Endometrial microvascular endothelial cells (primary cell): ENCODE measurements around the gene MBL2. TPM values are rescaled to one million over a fixed set of nuclear protein-coding genes. Genes with fewer than 3 reads are reported as not detected.

Experiments used
- in situ Hi-C: cut with HindIII; loops from 2 replicates; pipeline ENCODE4 v1.10.0; 2017; ENCODE audit warnings: low sequenced_read_pairs, low pct_unique_long_range_greater_than_20kb; ENCODE audit errors: inconsistent ontology term
- total RNA-seq: library from RNA; depleted of rRNA; stranded (reverse); fragments of >200 nt; gene quantifications from one replicate; pipeline ENCODE4 v1.2.3, GENCODE V29; 2015; ENCODE audit errors: inconsistent ontology term

MBL2 gene
- total RNA-seq, 1 donor from 2014 or later, result not detected

DNA sequence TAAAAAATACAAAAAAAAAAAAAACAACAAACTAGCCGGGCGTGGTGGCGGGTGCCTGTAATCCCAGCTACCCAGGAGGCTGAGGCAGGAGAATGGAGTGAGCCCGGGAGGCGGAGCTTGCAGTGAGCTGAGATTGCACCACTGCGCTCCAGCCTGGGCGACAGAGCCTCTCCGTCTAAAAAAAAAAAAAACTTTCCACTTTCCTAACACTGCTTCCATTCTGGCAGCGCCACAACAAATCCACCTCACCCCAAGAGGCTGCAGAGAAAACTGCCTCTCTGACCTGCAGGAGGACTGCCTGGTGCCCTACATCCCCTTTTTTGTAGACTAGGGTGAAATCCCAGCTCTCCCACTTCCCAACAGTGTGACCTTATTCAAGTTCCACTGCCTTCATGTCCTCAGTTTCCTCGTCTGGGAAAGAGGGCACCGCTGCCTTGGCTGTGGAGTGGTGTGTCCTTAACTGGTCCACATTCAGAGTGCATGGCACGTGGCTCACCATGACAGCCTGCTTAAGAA, 2.6 kb upstream of the MBL2 start:
- in situ Hi-C loops, result no loop called here

DNA sequence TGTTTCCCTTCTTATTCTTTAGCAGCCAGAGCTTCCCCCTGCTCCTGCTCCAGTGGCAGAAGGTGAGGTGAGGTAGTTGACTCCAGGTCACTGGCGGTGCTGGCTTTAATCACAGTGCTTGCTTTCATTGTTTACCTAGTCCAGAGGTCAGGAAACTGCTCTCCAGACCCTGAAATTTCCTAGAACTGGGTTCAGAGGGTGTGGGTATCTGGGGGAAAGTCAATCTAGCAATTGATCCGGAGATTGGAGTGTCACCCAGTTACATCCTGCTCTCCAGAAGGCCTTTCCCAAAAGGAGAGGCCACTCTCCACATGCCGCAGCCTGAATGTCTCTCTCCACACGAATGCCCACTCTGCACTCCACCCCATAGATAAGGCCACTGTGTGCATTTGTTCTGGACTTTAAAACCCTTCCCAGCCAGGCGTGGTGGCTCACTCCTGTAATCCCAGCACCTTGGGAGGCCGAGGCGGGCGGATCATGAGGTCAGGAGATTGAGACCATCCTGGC, 2.1 kb upstream of the MBL2 start:
- in situ Hi-C loops, result no loop called here

DNA sequence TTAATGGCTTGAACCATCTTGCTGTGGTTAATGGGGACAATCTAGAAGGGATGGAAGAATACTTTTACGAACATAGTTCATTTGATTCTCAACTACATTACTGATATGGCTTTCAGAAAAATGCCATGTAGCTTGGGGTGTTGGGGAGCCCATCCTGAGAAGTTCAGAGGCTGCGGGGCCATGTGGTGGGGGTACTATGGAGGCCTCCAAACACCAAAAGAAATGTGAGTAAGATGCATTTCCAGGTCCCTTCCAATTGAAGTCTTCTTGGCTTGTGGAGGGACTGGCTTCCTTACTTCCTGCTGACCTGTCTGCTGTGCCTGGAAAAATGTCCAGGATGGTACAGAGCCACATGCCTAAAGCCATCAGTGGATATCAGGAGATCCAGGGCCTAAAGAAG, 1.6 kb upstream of the MBL2 start:
- in situ Hi-C loops, result no loop called here

DNA sequence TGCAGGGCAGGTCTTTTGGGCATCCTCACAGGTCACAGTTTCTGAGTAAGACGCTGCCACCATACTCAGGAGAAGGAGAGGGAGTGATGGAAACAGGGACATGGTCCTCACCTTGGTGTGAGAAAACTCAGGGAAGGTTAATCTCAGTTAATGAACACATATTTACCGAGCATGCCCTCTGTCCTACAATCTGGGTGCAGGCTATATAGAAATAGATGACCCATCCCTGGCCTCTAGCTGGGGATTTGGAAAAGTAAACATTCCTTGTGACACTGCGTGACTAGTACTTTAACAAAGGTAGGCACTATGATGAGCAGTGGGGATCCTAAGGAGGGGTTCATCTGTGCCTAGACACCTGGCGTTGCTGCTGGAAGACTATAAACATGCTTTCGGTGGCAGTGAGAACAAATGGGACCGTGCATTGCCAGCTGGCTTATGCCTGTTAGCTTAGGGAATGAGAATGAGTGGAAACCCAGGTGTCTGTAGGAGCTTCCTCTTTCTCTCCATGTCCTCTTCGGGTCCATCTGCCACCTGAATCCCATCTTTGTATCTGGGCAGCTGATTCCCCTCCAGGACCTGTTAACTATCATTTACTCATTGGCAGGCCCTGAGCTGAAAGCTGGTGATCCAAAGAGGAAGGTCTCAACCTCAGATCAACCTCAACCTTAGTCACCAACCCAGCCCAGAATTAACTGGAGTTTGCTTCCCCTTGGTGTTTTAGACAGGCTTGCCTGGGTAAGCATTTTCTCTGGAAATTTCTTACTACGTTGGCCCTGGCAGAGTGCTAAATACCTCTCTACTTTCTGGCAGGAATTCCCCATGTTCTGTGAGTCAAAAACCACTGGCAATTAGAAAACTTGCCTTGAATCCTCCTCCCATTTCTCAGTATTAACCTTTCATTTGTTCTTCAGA, 794 bp downstream of the MBL2 start:
- in situ Hi-C loops, result no loop called here

DNA sequence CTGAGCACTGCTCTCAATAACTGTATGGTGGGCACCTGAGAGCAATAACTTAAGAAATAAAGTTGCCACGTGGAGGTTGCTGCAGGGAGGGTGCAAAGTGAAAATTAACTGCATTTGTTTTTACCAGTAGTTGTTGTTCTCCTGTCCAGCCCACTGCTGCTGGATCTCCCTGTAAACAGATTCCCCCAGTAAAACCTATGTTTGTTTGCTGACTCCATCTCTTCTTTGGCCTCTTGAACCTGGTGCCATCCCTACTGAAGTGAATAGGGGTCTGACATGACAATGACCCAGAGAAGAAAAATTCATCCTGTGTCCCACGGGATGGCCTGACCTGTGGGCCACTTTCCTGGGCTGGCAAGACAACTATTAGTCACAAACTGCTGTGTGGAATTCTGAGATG, 1.7 kb downstream of the MBL2 start:
- in situ Hi-C loops, result no loop called here

DNA sequence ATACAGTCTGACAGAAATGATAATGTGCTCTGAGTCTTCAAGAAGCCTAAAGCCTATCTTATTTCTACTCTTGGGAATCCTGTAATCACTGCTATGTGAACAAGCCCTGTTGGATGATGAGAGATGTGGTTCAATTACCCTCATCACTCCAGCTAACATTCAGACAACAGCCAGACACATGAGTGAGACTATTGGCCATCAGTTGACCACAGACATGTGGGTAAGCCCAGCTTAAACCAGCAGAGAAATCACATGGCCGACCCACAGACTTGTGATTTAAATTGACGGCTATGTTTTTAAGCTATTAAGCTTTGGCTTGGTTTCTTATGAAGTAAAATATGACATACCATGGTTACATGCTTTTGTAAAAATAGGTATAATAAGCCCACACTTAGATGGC, 2.6 kb downstream of the MBL2 start:
- in situ Hi-C loops, result no loop called here

DNA sequence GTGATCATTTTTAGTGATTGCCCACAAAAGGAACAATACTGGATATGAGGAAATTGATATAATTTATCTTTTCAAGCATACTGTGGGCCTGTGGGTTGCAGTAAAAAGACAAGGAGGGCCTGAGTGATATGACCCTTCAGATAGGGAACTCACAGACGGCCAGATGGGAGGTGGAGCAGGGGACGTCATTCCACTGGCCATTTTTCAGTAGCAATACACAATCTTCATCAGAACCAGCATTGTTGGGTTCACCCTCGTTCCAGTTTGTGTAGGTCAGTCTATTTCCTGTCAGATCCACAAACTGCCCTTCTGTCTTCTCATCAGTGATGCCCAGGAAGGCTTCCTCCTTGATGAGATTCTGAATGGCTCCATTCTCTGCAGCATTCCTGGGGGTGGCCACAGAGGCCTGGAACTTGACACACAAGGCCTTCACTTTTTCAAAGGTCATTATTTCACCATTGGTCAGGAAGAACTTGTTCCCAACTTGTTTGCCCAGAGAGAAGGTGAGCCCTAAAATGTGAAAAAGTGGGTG, 4.5 kb downstream of the MBL2 start:
- in situ Hi-C loops, result no loop called here

DNA sequence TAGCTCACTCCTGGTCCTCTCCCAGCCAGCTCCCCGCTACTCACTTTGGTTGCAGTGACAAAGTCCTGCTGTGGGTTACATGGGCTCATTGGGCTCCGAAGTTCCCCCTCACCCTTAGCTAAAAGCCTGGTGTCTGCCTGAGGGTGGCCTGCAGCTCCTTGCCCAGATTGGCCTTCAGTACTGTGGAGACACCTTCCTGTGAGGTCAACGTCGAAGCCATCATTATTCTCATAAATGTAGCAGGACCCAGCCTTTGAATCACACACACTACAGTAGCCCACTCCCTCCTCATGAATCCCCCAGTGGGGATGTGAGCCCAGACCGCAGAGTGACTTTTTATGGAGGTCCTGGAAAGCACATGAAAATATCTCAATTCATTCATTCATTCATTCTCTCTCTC, 10.5 kb downstream of the MBL2 start:
- in situ Hi-C loops, result no loop called here

DNA sequence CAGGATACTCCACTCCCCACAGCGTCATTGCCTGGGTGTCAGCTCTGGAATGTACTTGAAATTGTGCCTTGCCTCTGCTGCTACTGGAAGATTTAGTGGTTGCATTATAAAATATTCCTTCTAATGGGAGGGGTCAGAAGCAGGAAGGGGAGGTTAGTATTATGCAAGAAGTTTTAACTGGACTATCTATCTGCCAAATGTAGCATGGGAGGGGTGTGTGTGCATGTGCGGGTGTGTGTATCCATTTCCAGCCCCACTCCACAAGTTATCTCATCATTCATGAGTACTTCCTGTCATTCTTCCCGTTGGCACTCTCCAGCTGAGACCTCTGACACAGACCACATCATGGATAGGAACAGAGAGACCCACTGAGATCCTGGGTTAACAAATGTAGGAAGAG, 13.4 kb downstream of the MBL2 start:
- in situ Hi-C loops, result no loop called here

DNA sequence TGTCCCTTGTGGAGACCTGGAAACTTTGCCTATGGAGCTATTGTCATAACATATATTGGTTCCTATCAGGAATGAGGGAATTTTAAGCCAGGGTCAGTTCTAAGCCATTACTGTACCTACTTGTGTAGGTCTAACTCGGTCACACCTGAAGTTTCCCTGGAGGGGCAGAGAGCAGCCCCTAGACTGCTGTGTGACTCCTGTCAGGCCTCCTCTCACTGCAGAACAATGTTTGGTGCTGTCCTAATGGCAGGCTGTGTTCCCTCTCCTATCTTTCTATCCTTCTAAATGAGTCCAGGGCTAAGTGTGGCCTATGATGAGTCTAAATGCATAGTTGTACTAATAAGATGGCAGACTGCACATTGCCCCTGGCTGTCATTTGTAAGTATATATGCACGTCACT, 14.2 kb downstream of the MBL2 start:
- in situ Hi-C loops, result no loop called here

DNA sequence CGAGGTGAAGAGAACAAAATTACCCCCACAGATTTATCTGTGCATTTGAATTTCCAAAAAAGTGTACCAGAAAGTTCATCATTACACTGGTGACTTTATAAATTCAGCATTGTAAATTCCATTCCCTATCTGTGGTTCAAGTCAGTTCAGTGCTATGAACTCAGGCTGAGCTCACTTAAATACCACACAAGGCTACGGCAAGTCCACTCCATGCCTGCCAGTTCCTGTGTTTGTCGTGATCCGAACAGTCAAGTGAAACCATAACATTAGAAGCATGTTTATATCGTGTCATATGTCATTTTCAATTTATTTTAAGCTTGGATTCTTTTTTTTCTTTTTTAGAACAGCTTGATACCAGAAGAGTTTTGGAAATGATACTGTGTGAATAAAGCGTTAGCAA, 14.8 kb downstream of the MBL2 start:
- in situ Hi-C loops, result no loop called here

DNA sequence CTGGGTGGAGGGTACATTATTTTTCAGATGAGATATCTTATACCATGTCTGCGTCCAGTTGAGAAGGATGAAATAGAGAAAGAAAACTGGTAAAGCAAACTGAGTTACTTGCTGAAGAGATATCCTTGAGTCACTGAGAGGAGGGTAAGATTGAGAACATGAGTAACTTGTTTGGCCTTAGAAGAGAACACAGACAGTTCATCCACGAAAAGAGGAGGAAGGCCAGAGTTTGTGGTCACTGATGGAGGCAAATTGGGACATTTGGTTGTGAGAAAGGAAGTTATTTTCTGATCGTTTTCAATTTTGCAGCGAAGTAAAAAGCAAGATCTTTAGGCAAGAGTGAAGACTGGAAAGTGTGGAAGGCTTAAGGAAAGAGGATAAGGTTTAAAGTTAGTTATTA, 15.6 kb downstream of the MBL2 start:
- in situ Hi-C loops, result no loop called here

DNA sequence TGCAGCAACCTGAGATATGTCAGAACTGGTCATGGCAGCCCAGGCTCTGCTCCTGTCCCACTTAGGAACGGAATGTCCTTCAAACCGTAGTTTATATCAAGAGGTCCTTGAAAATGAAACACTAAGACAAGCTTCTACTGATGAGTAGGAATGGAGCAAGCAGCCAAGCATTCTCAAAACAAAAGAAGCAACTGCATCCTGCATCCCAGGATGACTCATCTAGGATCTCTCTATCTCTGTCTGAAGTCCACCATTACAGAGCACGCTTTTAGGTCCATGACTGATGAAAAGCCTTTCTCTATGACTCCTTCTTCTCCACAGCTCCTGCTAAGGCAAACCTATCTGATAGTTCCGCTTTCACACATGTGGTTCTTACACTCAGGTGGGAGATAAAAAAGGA, 16.3 kb downstream of the MBL2 start:
- in situ Hi-C loops, result no loop called here

DNA sequence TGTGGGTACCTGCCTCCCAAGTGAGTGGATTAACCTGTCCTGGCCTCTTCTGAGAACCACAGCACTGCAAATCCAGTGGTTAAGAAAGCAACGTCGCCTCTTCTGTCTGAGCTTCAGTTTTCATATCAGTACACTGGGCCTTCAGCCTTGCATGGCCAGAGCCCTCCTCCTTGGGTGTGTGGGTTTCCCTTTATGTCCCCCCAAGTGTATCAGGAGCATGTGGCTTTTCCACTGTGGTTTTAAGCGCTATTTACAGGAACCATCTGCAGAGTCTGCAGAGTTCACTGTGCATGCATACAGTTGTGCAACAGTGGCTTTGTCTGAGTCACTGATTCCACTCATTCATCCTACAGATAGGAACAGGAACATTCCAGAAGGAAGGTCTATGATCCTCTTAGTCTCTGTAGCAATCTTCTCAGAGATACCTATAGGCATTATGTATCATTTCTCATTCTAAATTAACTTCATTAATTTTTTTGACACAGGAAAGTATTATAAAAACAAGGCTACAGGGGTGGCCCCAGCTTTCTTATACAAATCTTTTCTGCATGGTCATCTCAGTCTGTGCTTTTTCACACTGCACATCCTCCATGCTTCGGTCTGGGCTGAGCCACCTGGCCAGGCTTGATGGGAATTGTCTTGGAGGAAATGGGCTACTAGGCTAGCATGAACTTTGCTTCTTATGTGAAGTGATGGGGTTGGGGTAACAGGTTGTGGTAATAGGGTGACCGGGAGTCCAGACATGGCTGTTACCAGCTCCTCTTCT, 17.1 kb downstream of the MBL2 start:
- in situ Hi-C loops, result no loop called here

DNA sequence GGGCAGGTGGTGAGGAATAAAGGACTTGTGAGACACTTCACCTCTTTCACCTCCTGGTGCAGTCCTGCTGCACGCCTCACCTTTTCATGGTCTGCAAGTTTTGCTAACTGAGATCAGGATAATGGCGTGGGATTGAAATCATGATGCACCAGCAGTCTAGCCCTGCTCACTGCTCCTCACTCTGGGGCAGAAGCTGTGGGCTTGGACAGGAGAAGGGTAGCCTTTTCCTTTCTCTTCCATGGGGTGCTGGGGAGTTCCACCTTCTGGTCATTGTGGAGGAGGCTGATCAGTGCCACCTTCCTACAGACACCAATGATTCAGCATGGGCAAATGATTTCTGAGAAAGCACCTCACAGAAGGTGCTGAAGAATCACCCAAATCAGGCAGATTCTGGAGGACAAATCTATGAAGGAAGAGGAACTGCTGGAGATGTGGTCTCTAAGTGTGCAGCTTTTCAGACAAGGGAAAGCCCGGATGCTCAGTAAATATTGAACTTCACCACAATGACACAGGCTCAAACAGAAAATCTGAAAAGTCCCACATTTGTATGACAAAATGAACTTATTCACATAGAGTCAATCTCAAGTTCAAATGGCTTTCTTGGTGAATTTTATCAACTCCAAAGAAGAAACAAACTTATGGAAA, 19.7 kb downstream of the MBL2 start:
- in situ Hi-C loops, result no loop called here

DNA sequence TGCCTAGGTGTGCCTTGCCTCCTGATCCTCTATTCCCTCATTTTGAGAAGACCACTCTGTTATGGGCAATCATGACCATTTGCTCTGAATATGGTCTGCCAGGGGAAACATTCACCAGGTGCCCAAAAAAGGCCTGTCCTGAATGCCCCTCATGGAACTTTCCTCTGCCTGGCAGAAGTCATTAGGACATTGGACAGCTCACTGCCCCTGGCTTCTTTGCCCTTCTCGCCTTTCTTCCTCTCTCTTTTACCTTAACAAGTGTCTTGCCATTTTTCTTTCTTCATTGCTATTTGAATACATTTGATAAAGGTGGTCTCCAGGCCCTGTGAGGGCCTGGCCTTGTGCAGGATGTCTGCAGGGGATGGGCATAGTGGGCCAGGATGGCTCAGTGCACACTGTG, 20.3 kb downstream of the MBL2 start:
- in situ Hi-C loops, result no loop called here

DNA sequence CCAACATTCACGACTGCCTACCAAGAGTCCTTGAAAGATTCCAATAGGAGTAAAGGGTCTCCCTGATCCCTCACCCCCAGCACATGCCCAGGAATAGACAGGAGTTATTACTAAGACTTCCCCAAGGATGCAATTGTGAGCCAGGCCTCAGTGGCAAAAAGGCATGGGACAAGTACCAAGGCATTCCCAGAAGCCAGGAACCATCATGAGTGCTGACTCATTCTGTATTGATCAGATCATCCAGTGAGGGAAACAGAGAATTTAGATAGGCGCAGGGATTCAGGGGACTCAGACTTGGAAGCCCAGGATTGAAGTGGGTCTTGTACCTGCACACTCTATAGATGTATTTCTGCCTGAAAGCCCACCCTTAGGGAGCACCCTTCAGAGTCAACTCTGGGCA, 21.2 kb downstream of the MBL2 start:
- in situ Hi-C loops, result no loop called here

DNA sequence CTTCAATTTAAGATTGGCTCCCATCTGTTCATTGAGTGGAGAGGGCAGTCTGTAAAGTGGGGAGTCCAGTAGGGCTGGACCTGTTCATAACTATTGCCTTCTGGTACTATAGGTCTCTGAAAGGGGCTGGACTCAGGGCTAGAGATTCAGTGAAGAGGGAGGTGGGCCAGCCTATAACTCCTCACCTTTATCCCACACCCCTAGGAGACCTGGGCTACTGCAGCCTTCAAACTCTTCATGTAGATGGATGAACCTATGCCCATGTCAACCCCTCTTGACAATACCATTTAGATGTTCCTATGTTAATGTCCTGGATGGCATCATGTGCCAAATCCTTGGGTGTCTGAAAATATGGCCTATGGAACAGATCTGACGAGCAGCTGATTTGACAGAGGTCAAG, 22.0 kb downstream of the MBL2 start:
- in situ Hi-C loops, result no loop called here

DNA sequence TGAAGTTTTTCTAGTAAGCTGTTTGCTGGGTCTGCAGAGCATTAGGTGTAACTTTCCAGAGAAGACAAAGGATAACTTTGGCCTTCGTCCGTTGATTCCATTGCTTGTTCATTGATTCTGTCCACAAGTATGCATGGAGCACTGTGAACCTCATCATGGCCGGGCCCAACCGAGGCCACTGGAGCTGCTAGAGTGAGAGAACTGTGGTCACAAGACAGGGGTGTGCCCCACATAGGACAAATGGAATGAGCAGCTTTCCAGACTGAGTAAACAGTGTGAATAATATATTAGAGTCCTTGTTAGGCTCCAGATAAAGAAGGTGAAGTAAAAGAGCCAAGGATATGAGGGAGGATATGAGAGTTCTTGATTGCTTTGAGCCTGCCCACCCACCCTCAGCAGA, 24.9 kb downstream of the MBL2 start:
- in situ Hi-C loops, result no loop called here
